KOPT-K1 (cell line): ENCODE data around the gene GRPEL1.

Experiments
- H3K27ac ChIP-seq: fragments of 200-600 bp; sonication (generic); 2 replicates; pipeline ENCODE4 v1.5.1; 2016; ENCODE audit warnings: antibody characterized with exemption, mild to moderate bottlenecking, low read depth, low read length; ENCODE audit not compliant: poor library complexity, severe bottlenecking
- H3K36me3 ChIP-seq: fragments of 200-600 bp; sonication (generic); 2 replicates; pipeline ENCODE4 v1.5.1; 2017; ENCODE audit warnings: antibody characterized with exemption, mild to moderate bottlenecking, low read length, moderate library complexity; ENCODE audit not compliant: insufficient read depth
- H3K9me3 ChIP-seq: fragments of 200-600 bp; sonication (generic); 2 replicates; pipeline ENCODE4 v1.5.1; 2017; ENCODE audit warnings: antibody characterized with exemption, low read length, mild to moderate bottlenecking; ENCODE audit not compliant: insufficient read depth, poor library complexity, severe bottlenecking

Gene GRPEL1

DNA sequence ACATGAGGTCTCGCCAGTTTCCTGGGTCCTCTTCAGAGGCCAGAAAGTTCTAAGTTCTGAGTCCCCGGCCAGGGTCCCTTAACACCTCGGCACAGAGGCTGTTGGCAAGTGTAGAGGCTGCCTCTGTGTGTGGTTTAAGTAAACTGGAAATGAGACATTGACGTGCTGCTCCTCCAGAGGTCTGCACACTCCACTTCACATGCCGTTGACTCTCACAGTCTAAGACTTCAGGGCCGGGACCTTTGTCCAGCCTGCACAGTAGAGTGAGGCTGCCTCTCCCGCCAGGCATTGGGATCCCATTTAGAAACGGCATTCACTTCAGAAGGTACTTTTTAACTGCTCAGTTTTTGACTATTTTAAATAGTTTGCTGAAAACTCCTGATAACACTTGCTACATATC lies 35.3 kb downstream of the GRPEL1 start:
- no peak overlapping the region for H3K27ac ChIP-seq
- H3K36me3 ChIP-seq = peaks cover 56% of the 10 kb centered on the region
- no peaks in the 10 kb centered on the region for H3K9me3 ChIP-seq

DNA sequence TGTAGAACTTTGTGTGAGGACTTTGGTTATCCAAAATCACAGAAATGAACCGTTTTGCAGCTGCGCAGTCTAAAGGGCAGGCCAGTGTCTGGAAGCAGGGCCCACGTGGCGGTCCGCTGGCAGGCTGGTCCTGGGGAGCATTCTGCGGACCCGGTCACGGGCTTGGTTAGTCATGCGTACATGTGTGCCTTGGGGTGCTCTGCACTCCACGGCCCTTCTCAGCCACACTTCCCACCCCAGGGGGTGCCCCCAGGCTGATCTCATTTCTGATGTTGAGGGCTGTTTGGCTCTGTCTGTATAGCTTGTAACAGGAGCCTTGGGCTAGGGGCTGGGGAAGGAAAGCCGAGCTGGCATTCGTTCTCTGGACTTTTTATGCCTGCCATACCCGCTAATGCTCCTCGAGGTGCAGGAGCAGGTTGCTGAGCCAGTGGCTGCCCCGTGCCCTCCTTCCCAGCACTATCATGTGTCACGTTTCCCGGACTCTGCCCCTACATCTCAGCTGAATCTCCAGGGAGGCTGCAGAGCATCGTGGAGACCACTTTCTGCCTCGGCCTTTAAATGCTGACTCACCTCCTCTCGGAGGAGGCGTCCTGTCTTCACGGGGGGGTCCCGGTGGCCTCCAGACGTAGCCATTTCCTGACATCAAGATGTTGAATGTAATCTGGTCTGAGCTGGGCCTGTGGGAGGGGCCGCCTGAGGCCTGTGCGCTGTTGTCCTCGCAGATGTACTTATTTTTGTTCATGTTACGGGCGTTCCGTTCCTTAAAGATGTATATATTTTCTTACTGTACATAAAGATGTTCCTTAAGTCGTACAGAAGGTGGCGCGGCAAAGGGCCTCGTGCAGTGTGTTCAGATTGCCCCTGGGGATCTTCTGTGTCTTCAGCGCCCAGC lies 36.1 kb downstream of the GRPEL1 start:
- no peak overlapping the region for H3K27ac ChIP-seq
- peaks cover 64% of the 10 kb centered on the region for H3K36me3 ChIP-seq
- no peaks in the 10 kb centered on the region for H3K9me3 ChIP-seq

DNA sequence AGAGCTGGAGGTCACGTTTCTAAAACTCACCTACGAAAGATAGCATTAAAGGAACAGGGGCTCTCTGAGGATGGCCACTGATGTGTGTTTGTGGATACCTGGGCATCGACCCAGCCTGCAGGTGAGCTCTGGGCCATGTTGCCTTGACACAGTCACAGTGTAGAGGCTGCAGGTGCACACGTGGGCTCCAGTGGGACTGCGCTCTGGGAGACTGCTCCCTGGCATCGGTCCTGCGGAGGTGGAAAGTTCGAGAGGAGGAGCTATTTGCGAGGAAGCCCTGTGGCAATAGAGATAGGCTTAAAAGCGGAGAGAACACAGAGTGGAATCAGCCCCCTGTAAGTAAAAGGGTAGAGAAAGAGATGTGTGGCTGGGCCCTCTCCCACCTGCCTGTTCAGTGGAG lies 37.0 kb downstream of the GRPEL1 start:
- Histone ChIP-seq H3K36me3 (peaks cover 73% of the 10 kb centered on the region), H3K9me3 (no peaks in the 10 kb centered on the region), H3K27ac (no peak overlapping the region)

DNA sequence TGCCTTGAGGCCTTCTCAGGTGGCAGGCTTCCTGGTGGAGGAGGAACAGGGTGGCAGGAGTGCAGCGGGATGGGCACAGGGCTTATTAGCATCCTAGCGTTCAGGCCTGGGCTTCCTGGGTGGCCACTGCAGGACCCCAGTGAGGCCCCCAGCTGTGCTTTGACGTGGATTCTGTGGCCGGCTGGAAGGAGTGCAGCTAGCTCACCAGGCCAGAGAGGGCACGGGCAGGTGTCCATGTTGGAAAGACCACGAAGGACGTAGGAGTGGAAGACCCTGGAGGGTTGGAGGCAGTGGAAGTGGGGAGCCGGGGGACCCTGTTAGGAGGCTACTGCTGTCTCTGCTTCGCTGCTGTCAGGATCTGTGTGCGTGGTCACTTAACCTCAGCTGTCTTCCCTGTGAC lies 37.9 kb downstream of the GRPEL1 start:
- Histone ChIP-seq H3K9me3 (no peaks in the 10 kb centered on the region), H3K27ac (no peak overlapping the region), H3K36me3 (peaks cover 83% of the 10 kb centered on the region)

DNA sequence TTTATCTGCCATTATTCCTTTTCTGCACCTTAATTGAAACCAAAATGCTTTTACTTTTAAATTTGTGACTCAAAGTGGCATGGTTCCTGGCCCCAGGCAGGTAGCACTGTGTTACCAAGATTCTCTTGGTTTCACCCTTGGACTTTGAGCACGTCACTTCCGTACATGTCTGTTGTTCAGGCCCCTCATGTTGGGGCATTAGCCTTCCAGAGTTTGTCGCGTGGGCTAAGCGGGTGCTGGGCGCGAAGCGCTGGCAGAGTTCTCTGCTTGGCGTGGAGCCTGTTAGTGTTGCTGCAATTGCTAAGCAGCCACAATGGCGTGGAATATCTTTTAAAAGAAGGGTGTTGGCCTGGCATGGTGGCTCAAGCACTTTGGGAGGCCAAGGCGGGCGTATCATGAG lies 38.7 kb downstream of the GRPEL1 start:
- Histone ChIP-seq H3K27ac (no peak overlapping the region), H3K36me3 (peaks cover 90% of the 10 kb centered on the region)

DNA sequence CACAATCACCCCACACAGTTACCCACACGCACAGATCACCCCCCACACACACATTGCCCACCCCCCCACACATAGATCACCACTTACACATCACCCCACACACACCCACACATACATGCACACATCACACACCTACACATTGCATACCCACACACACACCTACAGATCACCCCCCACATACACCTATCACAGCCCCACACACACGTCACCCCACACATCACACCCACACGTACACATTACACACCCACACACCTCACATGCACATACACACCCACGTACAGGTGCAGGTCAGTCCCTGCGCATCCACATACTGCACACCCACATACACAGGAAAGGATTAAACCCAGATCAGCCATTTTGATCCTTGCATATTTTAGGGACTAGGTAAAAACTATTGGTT lies 40.0 kb downstream of the GRPEL1 start:
- no peak overlapping the region for H3K27ac ChIP-seq
- H3K36me3 ChIP-seq = peaks cover 99% of the 10 kb centered on the region
- no peaks in the 10 kb centered on the region for H3K9me3 ChIP-seq

More for the DNA sequence above, 38.7 kb downstream of the GRPEL1 start:
- H3K9me3 ChIP-seq = no peaks in the 10 kb centered on the region

DNA sequence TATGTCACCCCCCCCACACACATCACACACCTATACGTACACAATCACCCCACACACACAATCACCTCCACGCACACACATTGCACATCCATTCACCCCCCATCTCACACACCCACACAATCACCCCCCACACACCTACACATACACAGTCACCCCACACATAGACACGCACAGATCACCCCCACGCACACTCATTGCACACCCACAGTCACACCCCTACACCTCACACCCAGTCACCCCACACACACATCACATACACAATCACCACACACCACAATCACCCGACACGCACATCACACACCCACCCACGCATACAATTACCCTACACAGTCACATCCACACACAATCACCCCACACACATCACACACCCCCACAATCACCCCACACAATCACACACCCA lies 40.6 kb downstream of the GRPEL1 start:
- H3K27ac ChIP-seq = no peak overlapping the region
- peaks cover 98% of the 10 kb centered on the region for H3K36me3 ChIP-seq
- no peaks in the 10 kb centered on the region for H3K9me3 ChIP-seq

DNA sequence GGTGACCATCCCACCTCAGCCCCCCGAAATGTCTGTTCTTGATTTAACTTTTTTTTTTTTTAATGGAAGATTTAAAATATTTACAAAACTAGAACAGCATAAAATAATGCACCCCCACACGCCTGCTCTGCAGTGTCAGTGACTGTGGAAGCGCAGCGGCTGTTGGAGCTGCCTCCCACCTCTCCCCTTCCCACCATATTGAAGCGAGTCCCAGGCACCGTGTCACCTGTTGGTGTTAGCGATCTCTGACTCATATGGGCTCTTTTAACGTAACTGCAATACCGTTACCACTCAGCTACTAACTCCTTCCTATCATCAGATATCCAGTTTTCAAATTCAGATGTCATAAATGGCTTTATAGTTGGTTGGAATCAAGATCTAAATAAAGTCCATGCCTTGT lies 41.8 kb downstream of the GRPEL1 start:
- peaks cover 98% of the 10 kb centered on the region for H3K36me3 ChIP-seq

DNA sequence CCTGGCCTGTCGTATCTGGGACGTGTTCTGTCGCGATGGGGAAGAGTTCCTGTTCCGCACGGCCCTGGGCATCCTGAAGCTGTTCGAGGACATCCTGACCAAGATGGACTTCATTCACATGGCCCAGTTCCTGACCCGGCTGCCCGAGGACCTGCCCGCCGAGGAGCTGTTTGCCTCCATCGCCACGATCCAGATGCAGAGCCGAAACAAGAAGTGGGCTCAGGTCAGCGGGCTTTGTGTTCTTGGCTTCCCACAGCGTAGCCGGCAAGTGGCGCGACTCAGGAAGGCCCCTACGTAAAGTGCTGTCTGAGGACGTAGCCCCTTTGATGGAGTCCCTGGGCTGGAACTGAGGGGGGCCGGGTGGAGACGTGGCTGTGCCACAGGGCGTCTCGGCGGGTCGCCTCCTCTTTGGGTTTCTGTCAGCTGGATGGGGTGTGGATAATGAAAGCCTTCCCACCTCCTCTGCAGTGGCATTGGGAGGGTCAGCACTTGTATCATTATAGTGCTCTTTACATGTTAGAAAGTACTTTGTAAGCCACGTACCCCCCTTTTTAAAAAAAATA lies 42.7 kb downstream of the GRPEL1 start:
- H3K9me3 ChIP-seq = no peaks in the 10 kb centered on the region
- H3K36me3 ChIP-seq = peaks cover 98% of the 10 kb centered on the region
- H3K27ac ChIP-seq = no peak overlapping the region

More for the DNA sequence above, 41.8 kb downstream of the GRPEL1 start:
- H3K27ac ChIP-seq = no peak overlapping the region
- no peaks in the 10 kb centered on the region for H3K9me3 ChIP-seq

DNA sequence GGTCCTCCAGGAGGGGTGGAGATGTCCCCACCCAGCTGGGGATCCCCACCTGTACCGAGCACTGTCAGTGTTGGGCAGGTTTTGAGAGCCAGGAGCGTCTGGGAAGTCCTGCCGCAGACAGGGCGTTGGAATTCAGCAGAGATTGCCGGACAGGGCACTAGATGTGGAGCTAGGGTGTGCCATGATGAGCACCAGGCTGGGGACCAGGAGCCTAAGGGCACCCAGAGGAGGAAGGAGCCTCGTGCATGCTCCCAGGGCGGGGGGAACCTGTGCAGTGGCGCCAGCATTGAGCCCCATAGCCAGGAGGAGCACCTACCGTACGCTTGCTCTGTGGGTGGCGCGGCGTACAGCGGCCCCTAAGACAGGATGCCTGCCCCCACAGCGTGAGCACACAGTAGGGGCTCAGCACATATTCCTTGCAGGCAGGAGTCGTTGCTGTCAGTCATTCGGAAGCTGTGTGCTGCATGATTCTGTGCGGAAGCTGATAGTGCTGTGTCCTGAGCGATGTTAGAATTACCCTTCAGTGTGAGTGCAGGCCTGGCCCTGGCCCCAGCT lies 43.5 kb downstream of the GRPEL1 start:
- Histone ChIP-seq H3K36me3 (peaks cover 98% of the 10 kb centered on the region), H3K27ac (no peak overlapping the region), H3K9me3 (no peaks in the 10 kb centered on the region)

DNA sequence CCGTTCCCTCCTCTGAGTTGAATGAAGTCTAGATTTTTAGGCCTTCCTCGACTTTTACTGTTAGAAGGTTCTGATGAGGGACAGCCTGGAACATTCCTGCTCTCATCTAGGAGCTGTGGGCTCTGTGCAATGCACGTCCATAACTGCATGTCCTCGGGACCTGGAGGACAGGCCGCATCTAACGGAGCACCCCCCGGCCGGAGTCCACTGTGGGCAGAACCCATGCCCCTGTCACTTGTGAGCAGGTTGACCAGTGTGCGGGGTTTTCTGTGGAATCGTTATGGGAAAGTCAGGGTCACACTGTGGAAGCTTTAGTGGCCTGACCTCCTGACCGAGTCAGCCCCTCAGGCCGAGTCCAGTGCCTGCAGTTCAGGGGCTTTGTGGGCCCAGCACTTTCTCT lies 44.0 kb downstream of the GRPEL1 start:
- peaks cover 98% of the 10 kb centered on the region for H3K36me3 ChIP-seq
- H3K27ac ChIP-seq = no peak overlapping the region

DNA sequence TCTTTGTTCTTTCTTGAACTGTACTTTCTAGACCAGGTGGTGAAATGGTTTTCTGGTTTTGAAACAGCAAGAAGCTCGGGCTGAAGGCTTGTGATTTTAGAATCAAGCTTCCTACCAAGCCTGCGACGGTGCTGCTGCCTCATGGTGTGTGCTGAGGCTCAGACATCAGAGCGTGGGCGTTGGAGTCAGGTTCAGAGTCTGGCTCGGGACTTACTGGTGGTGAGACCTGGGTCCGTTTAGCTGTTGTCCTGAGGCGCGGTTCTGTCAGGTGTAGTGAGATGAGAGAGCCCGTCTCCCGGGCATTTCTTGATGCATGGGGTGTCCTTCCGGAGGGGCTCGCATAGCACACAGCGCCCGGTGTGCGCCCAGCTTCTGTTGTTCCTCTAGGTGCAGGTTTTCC lies 44.4 kb downstream of the GRPEL1 start:
- Histone ChIP-seq H3K36me3 (peaks cover 98% of the 10 kb centered on the region), H3K27ac (no peak overlapping the region), H3K9me3 (no peaks in the 10 kb centered on the region)

More for the DNA sequence above, 44.0 kb downstream of the GRPEL1 start:
- no peaks in the 10 kb centered on the region for H3K9me3 ChIP-seq

DNA sequence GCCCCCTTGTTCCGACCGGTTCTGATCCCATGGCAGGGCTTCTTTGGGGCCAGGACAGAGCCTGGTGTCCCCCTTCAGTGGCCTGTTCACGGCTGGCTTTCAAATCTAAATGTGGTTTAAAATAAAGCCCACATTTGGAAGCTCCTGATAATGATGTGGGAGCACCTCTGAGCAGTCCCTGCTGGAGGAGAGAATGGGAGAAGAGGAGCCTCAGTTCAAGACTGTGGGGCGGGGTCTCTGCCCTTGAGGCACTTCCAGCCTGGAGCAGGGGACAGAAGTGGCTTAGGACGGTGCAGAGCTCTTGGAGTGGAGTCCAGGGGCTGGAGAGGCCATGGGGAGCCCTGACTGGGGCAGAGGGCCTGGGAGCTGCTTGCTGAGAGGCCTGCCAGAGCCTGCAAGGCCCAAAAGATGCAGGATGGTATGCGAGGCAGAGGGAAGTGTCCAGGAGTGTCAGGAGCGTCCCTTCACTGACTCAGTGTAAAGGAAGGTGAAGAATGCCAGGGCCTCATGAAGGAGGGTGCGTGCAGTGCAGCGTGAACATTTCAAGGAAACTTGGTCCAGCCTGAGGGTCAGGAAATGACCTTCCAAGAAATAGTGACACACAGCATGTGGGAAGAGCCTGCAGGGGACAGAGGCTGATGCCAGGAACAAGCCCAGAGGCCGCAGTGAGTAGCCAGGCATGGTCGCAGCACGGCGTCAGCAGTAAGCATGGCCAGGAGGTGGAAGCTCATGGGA lies 45.8 kb downstream of the GRPEL1 start:
- no peaks in the 10 kb centered on the region for H3K9me3 ChIP-seq
- peaks cover 98% of the 10 kb centered on the region for H3K36me3 ChIP-seq
- no peak overlapping the region for H3K27ac ChIP-seq

DNA sequence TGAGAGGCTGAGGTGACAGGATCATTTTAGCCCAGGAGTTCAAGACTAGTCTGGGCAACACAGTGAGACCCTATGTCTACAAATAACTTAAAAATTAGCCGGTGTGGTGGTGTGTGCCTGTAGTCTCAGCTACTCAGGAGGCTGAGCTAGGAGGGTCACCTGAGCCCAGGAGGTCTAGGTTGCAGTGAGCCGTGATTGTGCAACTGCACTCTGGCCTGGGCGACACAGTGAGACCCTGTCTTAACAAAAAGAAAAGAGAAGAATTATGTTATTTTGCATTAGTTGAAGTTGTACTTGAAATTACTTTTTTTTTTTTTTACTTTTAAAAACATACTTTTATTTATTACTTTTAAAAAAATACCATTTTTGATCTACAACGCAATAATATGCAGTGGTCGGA lies 46.5 kb downstream of the GRPEL1 start:
- no peak overlapping the region for H3K27ac ChIP-seq
- no peaks in the 10 kb centered on the region for H3K9me3 ChIP-seq
- H3K36me3 ChIP-seq = peaks cover 98% of the 10 kb centered on the region

DNA sequence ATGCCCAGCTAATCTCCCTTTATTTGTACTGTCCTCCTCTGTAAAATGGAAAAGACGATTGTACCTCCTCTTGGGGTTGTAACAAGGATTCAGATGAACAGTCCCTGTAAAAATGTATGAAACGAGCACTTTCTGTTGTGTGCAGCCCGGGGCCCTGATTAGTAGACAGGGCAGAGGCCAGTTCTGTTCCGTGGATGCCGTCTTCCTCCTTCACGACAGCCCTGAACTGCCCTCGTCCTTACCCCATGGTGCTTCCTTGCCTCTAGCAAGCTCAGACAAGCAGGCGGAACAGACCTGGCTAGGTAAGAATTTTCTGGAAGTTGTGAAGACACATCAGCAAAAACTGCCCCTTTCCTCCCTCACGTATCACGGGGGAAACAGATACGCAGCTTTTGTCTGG lies 47.0 kb downstream of the GRPEL1 start:
- no peak overlapping the region for H3K27ac ChIP-seq
- no peaks in the 10 kb centered on the region for H3K9me3 ChIP-seq
- peaks cover 98% of the 10 kb centered on the region for H3K36me3 ChIP-seq
